Thoracic aorta (tissue), 2 donors: ENCODE measurements around the gene TTBK1. TPM values are rescaled to one million over a fixed set of nuclear protein-coding genes. Genes with fewer than 3 reads are reported as not detected.

Experiments used
- ATAC-seq: fragments of 150-250 bp; one replicate; pipeline ENCODE4 v1.8.0; 2017; ENCODE audit warnings: low read depth; ENCODE audit not compliant: insufficient number of reproducible peaks, low FRiP score
- DNase-seq: peaks from one replicate; pipeline ENCODE4 v3.0.0-alpha.2; 2020; ENCODE audit warnings: low spot score
- H3K27ac ChIP-seq, 2 donors: fragments of 200-600 bp; sonication (generic); 1 replicate in 1 of 2; 2 replicates in 1 of 2; pipeline ENCODE4 v1.5.1; 2016; ENCODE audit warnings: mild to moderate bottlenecking in 2 of 2, moderate library complexity in 2 of 2
- H3K27me3 ChIP-seq: fragments of 200-600 bp; sonication (generic); replicated peaks from 2 replicates; pipeline ENCODE4 v1.6.0; 2016; ENCODE audit warnings: mild to moderate bottlenecking; ENCODE audit not compliant: insufficient read depth
- H3K36me3 ChIP-seq: fragments of 200-600 bp; sonication (generic); one replicate; pipeline ENCODE4 v1.5.1; 2016
- H3K4me1 ChIP-seq, 2 donors: fragments of 200-600 bp; sonication (generic); 1 replicate in 1 of 2; 2 replicates in 1 of 2; pipeline versions ENCODE4 v1.5.1 to v1.6.0; 2016; ENCODE audit warnings: low read depth in 2 of 2, mild to moderate bottlenecking in 1 of 2; ENCODE audit not compliant: control insufficient read depth in 1 of 2
- H3K4me3 ChIP-seq: fragments of 200-600 bp; sonication (generic); 2 replicates; pipeline ENCODE4 v1.5.1; 2016; ENCODE audit warnings: mild to moderate bottlenecking
- H3K9me3 ChIP-seq: fragments of 200-600 bp; sonication (generic); 2 replicates; pipeline ENCODE4 v1.5.1; 2016
- total RNA-seq, 2 donors: library from RNA; depleted of rRNA; stranded (reverse); fragments of >200 nt; gene quantifications; one replicate each; pipeline versions ENCODE4 v1.1.0 to v1.2.3, GENCODE V29; 2016
- TF ChIP-seq, protein P1 (sequence below): fragments of 200-600 bp; sonication (generic); IDR thresholded peaks from one replicate; pipeline ENCODE4 v1.5.1; 2019; ENCODE audit warnings: antibody characterized with exemption

Gene TTBK1
- total RNA-seq, 2 donors from 2014 or later = not detected

GRCh38 chr6:43290905-43291355, 47.6 kb downstream of the TTBK1 start:
- no peaks in the 10 kb centered on the region for H3K36me3 ChIP-seq
- no peak for ATAC-seq
- no peaks in the 10 kb centered on the region for H3K27me3 ChIP-seq

GRCh38 chr6:43291708-43292107, 48.4 kb downstream of the TTBK1 start:
- Histone ChIP-seq H3K27me3 (no peaks in the 10 kb centered on the region), H3K4me3 (no peak overlapping the region), H3K27ac (no peak overlapping the region), H3K4me1 (no peaks in the 10 kb centered on the region), H3K36me3 (no peaks in the 10 kb centered on the region), H3K9me3 (no peaks in the 10 kb centered on the region)
- ATAC-seq (no peak), DNase-seq (no peak)
- TF ChIP-seq, protein P1, sequence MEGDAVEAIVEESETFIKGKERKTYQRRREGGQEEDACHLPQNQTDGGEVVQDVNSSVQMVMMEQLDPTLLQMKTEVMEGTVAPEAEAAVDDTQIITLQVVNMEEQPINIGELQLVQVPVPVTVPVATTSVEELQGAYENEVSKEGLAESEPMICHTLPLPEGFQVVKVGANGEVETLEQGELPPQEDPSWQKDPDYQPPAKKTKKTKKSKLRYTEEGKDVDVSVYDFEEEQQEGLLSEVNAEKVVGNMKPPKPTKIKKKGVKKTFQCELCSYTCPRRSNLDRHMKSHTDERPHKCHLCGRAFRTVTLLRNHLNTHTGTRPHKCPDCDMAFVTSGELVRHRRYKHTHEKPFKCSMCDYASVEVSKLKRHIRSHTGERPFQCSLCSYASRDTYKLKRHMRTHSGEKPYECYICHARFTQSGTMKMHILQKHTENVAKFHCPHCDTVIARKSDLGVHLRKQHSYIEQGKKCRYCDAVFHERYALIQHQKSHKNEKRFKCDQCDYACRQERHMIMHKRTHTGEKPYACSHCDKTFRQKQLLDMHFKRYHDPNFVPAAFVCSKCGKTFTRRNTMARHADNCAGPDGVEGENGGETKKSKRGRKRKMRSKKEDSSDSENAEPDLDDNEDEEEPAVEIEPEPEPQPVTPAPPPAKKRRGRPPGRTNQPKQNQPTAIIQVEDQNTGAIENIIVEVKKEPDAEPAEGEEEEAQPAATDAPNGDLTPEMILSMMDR = no peak

More at GRCh38 chr6:43290905-43291355, 47.6 kb downstream of the TTBK1 start:
- no peaks in the 10 kb centered on the region for H3K9me3 ChIP-seq
- no peak for DNase-seq
- no peak overlapping the region for H3K27ac ChIP-seq
- no peak overlapping the region for H3K4me3 ChIP-seq
- TF ChIP-seq, protein P1 = no peak
- no peaks in the 10 kb centered on the region for H3K4me1 ChIP-seq

DNA sequence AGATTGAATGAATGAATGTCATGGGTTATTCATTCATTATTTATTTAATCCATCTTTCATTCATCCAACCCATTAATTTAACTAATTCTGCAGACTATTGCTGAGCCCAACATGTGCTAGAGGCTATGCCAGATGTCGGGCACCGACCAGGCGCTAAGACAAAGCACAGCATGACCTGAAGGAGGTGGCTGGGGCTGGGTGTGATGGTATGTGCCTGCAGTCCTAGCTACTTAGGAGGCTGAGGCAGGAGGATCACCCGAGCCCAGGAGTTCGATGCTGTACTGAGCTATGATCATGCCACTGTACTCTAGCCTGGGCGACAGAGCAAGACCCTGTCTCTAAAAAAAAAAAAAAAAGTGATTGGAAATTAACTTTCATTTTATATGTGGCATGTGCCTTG, 49.1 kb downstream of the TTBK1 start:
- Histone ChIP-seq H3K27ac (no peak overlapping the region), H3K36me3 (no peaks in the 10 kb centered on the region), H3K4me1 (no peaks in the 10 kb centered on the region), H3K4me3 (no peak overlapping the region), H3K27me3 (no peaks in the 10 kb centered on the region), H3K9me3 (no peaks in the 10 kb centered on the region)
- no peak for DNase-seq
- ATAC-seq = no peak
- TF ChIP-seq, protein P1 = no peak

GRCh38 chr6:43292763-43293318, 49.6 kb downstream of the TTBK1 start:
- ATAC-seq (no peak), DNase-seq (no peak)
- H3K27ac ChIP-seq = no peak overlapping the region
- no peaks in the 10 kb centered on the region for H3K9me3 ChIP-seq
- TF ChIP-seq, protein P1 = no peak
- H3K27me3 ChIP-seq = no peaks in the 10 kb centered on the region
- H3K4me3 ChIP-seq = no peak overlapping the region
- H3K4me1 ChIP-seq = no peaks in the 10 kb centered on the region
- no peaks in the 10 kb centered on the region for H3K36me3 ChIP-seq

DNA sequence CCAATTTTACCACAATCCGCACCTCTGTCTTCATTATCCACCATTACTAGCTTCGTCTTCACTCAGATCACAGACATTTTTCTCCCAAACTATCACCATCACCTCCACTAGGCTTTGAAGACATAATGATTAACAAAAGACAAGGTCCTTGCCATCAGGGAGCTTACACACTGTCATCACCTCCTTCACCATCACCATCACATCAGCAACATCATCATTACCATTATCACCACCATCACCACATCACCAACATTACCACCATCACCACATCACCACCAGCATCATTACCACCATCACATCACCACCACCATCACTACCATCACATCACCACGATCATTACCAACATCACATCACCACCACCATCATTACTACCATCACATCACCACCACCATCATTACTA, 50.4 kb downstream of the TTBK1 start:
- no peak overlapping the region for H3K27ac ChIP-seq
- no peaks in the 10 kb centered on the region for H3K27me3 ChIP-seq
- no peak overlapping the region for H3K4me3 ChIP-seq
- TF ChIP-seq, protein P1 = no peak
- DNase-seq (no peak), ATAC-seq (no peak)
- H3K9me3 ChIP-seq = no peaks in the 10 kb centered on the region
- no peaks in the 10 kb centered on the region for H3K36me3 ChIP-seq
- H3K4me1 ChIP-seq = no peaks in the 10 kb centered on the region
